NCI-H2081 treated with DMSO at 0.1 percent for 48 hours (cell line): ENCODE measurements around the gene SNX25.
A peak's percentile ranks its signal among the peaks of the same experiment; 100 is the strongest.
"Not testable (repeated sequence)": the region's sequence is repeated elsewhere in the genome, so short reads cannot be mapped to it uniquely, and the experiment has no call there.

Experiments used
- DNase-seq: peaks from one replicate; lab custom pipeline; 2025; lab: John Stamatoyannopoulos, UW

SNX25 gene

GRCh38 chr4:185209031-185209851, at the start of gene SNX25:
TSS of gene SNX25 (plus strand) at chr4:185209598. CDS start at chr4:185209827, 229 bp downstream.
- no peak for DNase-seq

- no peak for DNase-seq
Measured at GRCh38 chr4:185165605-185166063, 43.8 kb upstream of the SNX25 start.

- DNase-seq = no peak
Measured at GRCh38 chr4:185167234-185167633, 42.2 kb upstream of the SNX25 start.

GRCh38 chr4:185171373-185172071, 37.9 kb upstream of the SNX25 start:
- DNase-seq = no peak

- DNase-seq = no peak
Measured at GRCh38 chr4:185179488-185179887, 29.9 kb upstream of the SNX25 start.

- DNase-seq = no peak
Measured at GRCh38 chr4:185182239-185182638, 27.2 kb upstream of the SNX25 start.

GRCh38 chr4:185183622-185184281, 25.6 kb upstream of the SNX25 start:
- peak; percentile 43 for DNase-seq

GRCh38 chr4:185186769-185187168, 22.6 kb upstream of the SNX25 start:
- DNase-seq = no peak

- DNase-seq = no peak
Measured at GRCh38 chr4:185189606-185190305, 19.6 kb upstream of the SNX25 start.

- DNase-seq = no peak
Measured at GRCh38 chr4:185190306-185190856, 19.0 kb upstream of the SNX25 start.

GRCh38 chr4:185192059-185192458, 17.3 kb upstream of the SNX25 start:
- no peak for DNase-seq

GRCh38 chr4:185194924-185195888, 14.2 kb upstream of the SNX25 start:
- DNase-seq = no peak

GRCh38 chr4:185196437-185196836, 13.0 kb upstream of the SNX25 start:
- DNase-seq = no peak

- DNase-seq = not testable (repeated sequence)
Measured at GRCh38 chr4:185198189-185198588, 11.2 kb upstream of the SNX25 start.

- no peak for DNase-seq
Measured at GRCh38 chr4:185201977-185202962, 7.1 kb upstream of the SNX25 start.

GRCh38 chr4:185202984-185203485, 6.4 kb upstream of the SNX25 start:
- no peak for DNase-seq

- peak; percentile 46 for DNase-seq
Measured at GRCh38 chr4:185203486-185204237, 5.7 kb upstream of the SNX25 start, which contains the start of gene CFAP97. TSS of gene CFAP97 (minus strand) at chr4:185204000. CDS start at chr4:185191196, 12,804 bp downstream.

- no peak for DNase-seq
Measured at GRCh38 chr4:185204238-185204910, 5.0 kb upstream of the SNX25 start.
